K562 (cell line): ENCODE results near the gene TSPAN1. TPM values are rescaled to one million over a fixed set of nuclear protein-coding genes. Genes with fewer than 3 reads are reported as not detected.

Experiments used
- BRD4 ChIP-seq: fragments of 200-600 bp; sonication (generic); IDR thresholded peaks from 2 replicates; pipeline ENCODE4 v1.6.1; 2017; ENCODE audit warnings: inconsistent platforms
- CREB1 ChIP-seq, 2 experiments: sonication (generic) in 1 of 2; formaldehyde crosslinking in 1 of 2; IDR thresholded peaks; 2 replicates each; pipeline versions ENCODE4 v1.6.1 to v1.8.0; 2012 to 2022; ENCODE audit warnings: inconsistent platforms in 1 of 2, mild to moderate bottlenecking in 1 of 2, missing genetic modification reagents in 1 of 2, moderate library complexity in 1 of 2
- ETV1 ChIP-seq: fragments of 450-650 bp; conservative IDR thresholded peaks from 2 replicates; pipeline ENCODE4 v1.6.1; 2016; ENCODE audit warnings: missing genetic modification characterization, control low read depth, low read depth, missing compliant biosample characterization
- FUS ChIP-seq: fragments of 200-400 bp; formaldehyde crosslinking; optimal IDR thresholded peaks from 2 replicates; pipeline ENCODE3; 2017; ENCODE audit warnings: low read depth, low read length
- HNRNPH1 ChIP-seq: fragments of 200-400 bp; formaldehyde crosslinking; optimal IDR thresholded peaks from 2 replicates; pipeline ENCODE3; 2017; ENCODE audit warnings: low read depth, mild to moderate bottlenecking, low read length, moderate library complexity
- PHB ChIP-seq: fragments of 250-450 bp; sonication (Bioruptor Pico); IDR thresholded peaks from 2 replicates; pipeline ENCODE4 v1.5.0; 2021
- PHF8 ChIP-seq: fragments of 200-600 bp; sonication (generic); IDR thresholded peaks from 2 replicates; pipeline ENCODE4 v1.6.1; 2012; ENCODE audit warnings: mixed run types, mild to moderate bottlenecking, inconsistent platforms, low read length, moderate library complexity, borderline replicate concordance
- POLR2AphosphoS5 ChIP-seq: IDR thresholded peaks from 2 replicates; pipeline ENCODE4 v1.6.1; 2011; ENCODE audit warnings: mild to moderate bottlenecking, low read depth, low read length, moderate library complexity; ENCODE audit not compliant: control insufficient read depth, insufficient read depth
- RNF2 ChIP-seq: sonication (generic); IDR thresholded peaks from 2 replicates; pipeline ENCODE4 v1.6.1; 2016
- SMAD3 ChIP-seq: fragments of 450-650 bp; formaldehyde crosslinking; conservative IDR thresholded peaks from 2 replicates; pipeline ENCODE4 v1.4.0; 2020; ENCODE audit warnings: mild to moderate bottlenecking
- TAL1 ChIP-seq: fragments of 450-650 bp; IDR thresholded peaks from 2 replicates; pipeline ENCODE4 v1.6.1; 2016; ENCODE audit warnings: mild to moderate bottlenecking
- TBL1XR1 ChIP-seq, 2 experiments: IDR thresholded peaks; 2 replicates each; pipeline ENCODE4 v1.6.1; 2012; ENCODE audit warnings: improper control_type of control experiment in 2 of 2, low read length in 2 of 2, mild to moderate bottlenecking in 1 of 2
- ZKSCAN1 ChIP-seq: fragments of 150-350 bp; IDR thresholded peaks from 2 replicates; pipeline ENCODE4 v1.6.1; 2016; ENCODE audit warnings: low read depth, low read length
- ZNF124 ChIP-seq: sonication (generic); formaldehyde crosslinking; IDR thresholded peaks from 2 replicates; pipeline ENCODE4 v1.8.1; 2022; ENCODE audit warnings: missing genetic modification reagents
- ZNF165 ChIP-seq: fragments of 250-450 bp; sonication (Bioruptor Pico); IDR thresholded peaks from 2 replicates; pipeline ENCODE4 v1.4.0; 2020; ENCODE audit warnings: borderline replicate concordance
- ZNF3 ChIP-seq: fragments of 250-450 bp; sonication (Bioruptor Pico); IDR thresholded peaks from 2 replicates; pipeline ENCODE4 v1.5.0; 2021; ENCODE audit warnings: mild to moderate bottlenecking, moderate library complexity
- ZNF583 ChIP-seq: fragments of 250-450 bp; sonication (Bioruptor Pico); IDR thresholded peaks from 2 replicates; pipeline ENCODE4 v1.4.0; 2020
- polyA plus RNA-seq, 8 experiments: library from polyadenylated mRNA; depleted of rRNA in 4 of 8; stranded (reverse) in 5 of 8; unstranded in 3 of 8; fragments of >200 nt; fragmentation: Nextera tagmentation in 2 of 8; fragmentation: Illumina TruSeq in 1 of 8; extraction: Ambion mirVana in 2 of 8; extraction: Trizol in 1 of 8; gene quantifications; 2 replicates each; pipeline versions ENCODE4 v1.2.1 to v1.2.3, GENCODE V29; 2011 to 2014; ENCODE audit warnings: inconsistent platforms in 1 of 8, missing spikeins in 1 of 8
- total RNA-seq, 7 experiments: library from RNA; depleted of rRNA in 6 of 7; stranded (reverse); fragments of >200 nt in 6 of 7; fragmentation: Illumina TruSeq in 2 of 7; extraction: Trizol in 2 of 7; gene quantifications; 2 replicates each; pipeline versions ENCODE4 v1.2.1 to v1.2.3, GENCODE V29; 2011 to 2021; ENCODE audit warnings: low replicate concordance in 1 of 7
- TF ChIP-seq, protein P1 (sequence below), 2 experiments: IDR thresholded peaks in 1 of 2; conservative IDR thresholded peaks in 1 of 2; 2 replicates each; pipeline ENCODE4 v1.6.1; 2016; ENCODE audit warnings: low read depth in 2 of 2, mild to moderate bottlenecking in 1 of 2, missing compliant biosample characterization in 1 of 2, missing genetic modification characterization in 1 of 2, moderate library complexity in 1 of 2
- TF ChIP-seq, protein P2 (sequence below): IDR thresholded peaks from 2 replicates; pipeline ENCODE4 v1.6.1; 2011; ENCODE audit not compliant: insufficient read length; ENCODE audit errors: extremely low read depth
- TF ChIP-seq, protein P3 (sequence below): fragments of 450-650 bp; IDR thresholded peaks from one replicate; pipeline ENCODE4 v1.6.1; 2018; ENCODE audit warnings: mild to moderate bottlenecking, moderate library complexity; ENCODE audit not compliant: partially characterized antibody

Gene TSPAN1
- total and polyA plus RNA-seq, 9 of the 15 experiments (the other 6 are each of a cell fraction or from before 2014, with no cell fraction given): 0.58 TPM; not detected in 8

DNA sequence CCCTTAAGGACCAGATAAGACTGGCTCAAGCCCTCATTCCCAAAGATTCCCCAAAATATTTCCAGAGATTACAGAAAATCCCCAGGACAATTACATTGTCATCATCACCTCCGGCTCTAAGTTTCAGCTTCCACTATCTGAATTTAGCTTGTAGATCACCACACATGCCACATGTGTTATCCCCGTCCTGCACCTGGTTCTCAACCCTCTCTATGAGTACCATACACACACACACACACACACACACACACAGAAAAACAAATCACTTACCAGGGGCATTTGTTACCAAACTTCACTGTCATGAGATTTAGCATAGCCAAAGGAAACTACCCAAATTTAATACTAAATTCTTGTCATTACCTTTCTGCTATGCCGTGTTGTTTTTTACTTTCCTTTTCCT is 15.4 kb upstream of the TSPAN1 start (continued):
- TF ChIP-seq, protein P1, sequence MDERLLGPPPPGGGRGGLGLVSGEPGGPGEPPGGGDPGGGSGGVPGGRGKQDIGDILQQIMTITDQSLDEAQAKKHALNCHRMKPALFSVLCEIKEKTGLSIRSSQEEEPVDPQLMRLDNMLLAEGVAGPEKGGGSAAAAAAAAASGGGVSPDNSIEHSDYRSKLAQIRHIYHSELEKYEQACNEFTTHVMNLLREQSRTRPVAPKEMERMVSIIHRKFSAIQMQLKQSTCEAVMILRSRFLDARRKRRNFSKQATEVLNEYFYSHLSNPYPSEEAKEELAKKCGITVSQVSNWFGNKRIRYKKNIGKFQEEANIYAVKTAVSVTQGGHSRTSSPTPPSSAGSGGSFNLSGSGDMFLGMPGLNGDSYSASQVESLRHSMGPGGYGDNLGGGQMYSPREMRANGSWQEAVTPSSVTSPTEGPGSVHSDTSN (CRISPR knock-in tag; IDR thresholded peaks at IDR 0.05; ENCODE audit: low read depth): no peak
- TF ChIP-seq, protein P1 (tag; conservative IDR thresholded peaks at IDR 0.05; ENCODE audit: low read depth): no peak; the same call in 1 of the 2 replicates
- TF ChIP-seq ZNF165 (no peak), ZNF583 (CRISPR knock-in tag) (no peak), RNF2 (no peak), POLR2AphosphoS5 (no peak), PHF8 (no peak), ETV1 (no peak), BRD4 (no peak), FUS (no peak), TAL1 (peak; percentile 82), ZKSCAN1 (no peak), TBL1XR1 (IDR thresholded peaks at IDR 0.05; ENCODE audit: low read length in 2 of 2) (no peak), ZNF3 (CRISPR knock-in tag) (no peak), HNRNPH1 (no peak), PHB (no peak), ZNF124 (CRISPR knock-in tag) (no peak), SMAD3 (CRISPR knock-in tag) (no peak), CREB1 (IDR thresholded peaks at IDR 0.05) (no peak), CREB1 (CRISPR knock-in tag; IDR thresholded peaks at IDR 0.05) (no peak)
- TF ChIP-seq, protein P2, sequence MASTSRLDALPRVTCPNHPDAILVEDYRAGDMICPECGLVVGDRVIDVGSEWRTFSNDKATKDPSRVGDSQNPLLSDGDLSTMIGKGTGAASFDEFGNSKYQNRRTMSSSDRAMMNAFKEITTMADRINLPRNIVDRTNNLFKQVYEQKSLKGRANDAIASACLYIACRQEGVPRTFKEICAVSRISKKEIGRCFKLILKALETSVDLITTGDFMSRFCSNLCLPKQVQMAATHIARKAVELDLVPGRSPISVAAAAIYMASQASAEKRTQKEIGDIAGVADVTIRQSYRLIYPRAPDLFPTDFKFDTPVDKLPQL: no peak
- TF ChIP-seq, protein P3, sequence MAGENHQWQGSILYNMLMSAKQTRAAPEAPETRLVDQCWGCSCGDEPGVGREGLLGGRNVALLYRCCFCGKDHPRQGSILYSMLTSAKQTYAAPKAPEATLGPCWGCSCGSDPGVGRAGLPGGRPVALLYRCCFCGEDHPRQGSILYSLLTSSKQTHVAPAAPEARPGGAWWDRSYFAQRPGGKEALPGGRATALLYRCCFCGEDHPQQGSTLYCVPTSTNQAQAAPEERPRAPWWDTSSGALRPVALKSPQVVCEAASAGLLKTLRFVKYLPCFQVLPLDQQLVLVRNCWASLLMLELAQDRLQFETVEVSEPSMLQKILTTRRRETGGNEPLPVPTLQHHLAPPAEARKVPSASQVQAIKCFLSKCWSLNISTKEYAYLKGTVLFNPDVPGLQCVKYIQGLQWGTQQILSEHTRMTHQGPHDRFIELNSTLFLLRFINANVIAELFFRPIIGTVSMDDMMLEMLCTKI: no peak
